ENCODE results near the gene TMEM248. TPM values are rescaled to one million over a fixed set of nuclear protein-coding genes. Genes with fewer than 3 reads are reported as not detected.

TMEM248 gene
- total and polyA plus RNA-seq, 2 of the 13 experiments (the other 11 are each of a cell fraction or from before 2014, with no cell fraction given), result 54.3 to 109 TPM

GRCh38 chr7:66927348-66927948, 6.4 kb downstream of the TMEM248 start (continued):
- TF ChIP-seq TFE3 (CRISPR knock-in tag; IDR thresholded peaks at IDR 0.05) (no peak), ZKSCAN1 (IDR thresholded peaks at IDR 0.05; ENCODE audit: low read length) (no peak), BCLAF1 (IDR thresholded peaks at IDR 0.05) (no peak), SOX13 (IDR thresholded peaks at IDR 0.05) (no peak), SOX13 (CRISPR knock-in tag; conservative IDR thresholded peaks at IDR 0.05 in 1 of 2, IDR thresholded peaks at IDR 0.05 in 1 of 2) (peak in 1 of 2 experiments; percentile 27; a peak in 1 of 4 replicates), SP4 (CRISPR knock-in tag; IDR thresholded peaks at IDR 0.05) (no peak), THAP8 (CRISPR knock-in tag; IDR thresholded peaks at IDR 0.05; ENCODE audit: borderline replicate concordance) (no peak), DMTF1 (CRISPR knock-in tag; IDR thresholded peaks at IDR 0.05) (no peak), ZNF329 (CRISPR knock-in tag; IDR thresholded peaks at IDR 0.05; ENCODE audit: low read depth) (no peak), MZF1 (CRISPR knock-in tag; IDR thresholded peaks at IDR 0.05; ENCODE audit: borderline replicate concordance) (no peak), GZF1 (CRISPR knock-in tag; IDR thresholded peaks at IDR 0.05) (no peak), ZBTB14 (CRISPR knock-in tag; IDR thresholded peaks at IDR 0.05) (no peak), ATF7 (IDR thresholded peaks at IDR 0.05) (no peak), ATF7 (CRISPR knock-in tag; IDR thresholded peaks at IDR 0.05) (no peak), FOXO4 (CRISPR knock-in tag; conservative IDR thresholded peaks at IDR 0.05) (no peak), ZBTB2 (CRISPR knock-in tag; IDR thresholded peaks at IDR 0.05; ENCODE audit: low read depth) (no peak), ZBTB7A (CRISPR knock-in tag; IDR thresholded peaks at IDR 0.05) (no peak), GPN1 (CRISPR knock-in tag; IDR thresholded peaks at IDR 0.05; ENCODE audit: borderline replicate concordance) (no peak)
